Activated CD4-positive, alpha-beta T cell treated with anti-CD3 and anti-CD28 coated beads, Interleukin-2, amount 10 ng/mL, durations not matched to agents 7 days and 5 days (primary cell): ENCODE measurements around the gene IRF2. TPM values are rescaled to one million over a fixed set of nuclear protein-coding genes. Genes with fewer than 3 reads are reported as not detected.

ENCODE experiments used
- CTCF ChIA-PET: fragments of 350-600 bp; sonication (Branson Sonifier 250); formaldehyde crosslinking; loops from one replicate; lab custom pipeline; 2021; ENCODE audit warnings: antibody characterized with exemption; lab: Charles Lee
- POLR2A ChIA-PET: fragments of 350-600 bp; sonication (Branson Sonifier 250); formaldehyde crosslinking; loops from one replicate; lab custom pipeline; 2021; ENCODE audit warnings: antibody characterized with exemption; lab: Charles Lee
- DNase-seq: peaks from one replicate; pipeline ENCODE4 v3.0.0-alpha.2; 2020
- H3K27ac Mint-ChIP-seq: one replicate; pipeline ENCODE4 v1.8.0; 2021; ENCODE audit warnings: mild to moderate bottlenecking, moderate library complexity, mixed read lengths
- H3K27me3 Mint-ChIP-seq: one replicate; pipeline ENCODE4 v1.8.0; 2021; ENCODE audit warnings: mixed read lengths
- H3K36me3 Mint-ChIP-seq: one replicate; pipeline ENCODE4 v1.8.0; 2021; ENCODE audit warnings: low read depth, mixed read lengths
- H3K4me1 Mint-ChIP-seq: one replicate; pipeline ENCODE4 v1.8.0; 2021; ENCODE audit warnings: mixed read lengths
- H3K4me3 Mint-ChIP-seq: one replicate; pipeline ENCODE4 v1.8.0; 2021; ENCODE audit warnings: mild to moderate bottlenecking, moderate library complexity, mixed read lengths
- H3K9me3 Mint-ChIP-seq: one replicate; pipeline ENCODE4 v1.8.0; 2021; ENCODE audit warnings: mixed read lengths
- total RNA-seq, 2 experiments: library from RNA; stranded (reverse); gene quantifications; one replicate each; pipeline ENCODE4 v1.2.3, GENCODE V29; 2021

The IRF2 gene
- total RNA-seq, 2 experiments from 2014 or later: 82.1 to 84.3 TPM

- POLR2A ChIA-PET: interaction anchor here (0.6 kb wide), 1 partner anchor 178 kb away, joined by 4 read pairs; no protein-coding TSS in a partner anchor
- no peak overlapping the region for H3K4me3 Mint-ChIP-seq
- H3K4me1 Mint-ChIP-seq: peaks cover 86% of the 10 kb centered on the region
- no peak overlapping the region for H3K27ac Mint-ChIP-seq
- no peak for DNase-seq
- H3K36me3 Mint-ChIP-seq: peaks cover 33% of the 10 kb centered on the region
- no peaks in the 10 kb centered on the region for H3K9me3 Mint-ChIP-seq
- CTCF ChIA-PET: interaction anchor here (1.3 kb wide), 1 partner anchor 14 kb away, joined by 3 read pairs; no protein-coding TSS in a partner anchor
- no peaks in the 10 kb centered on the region for H3K27me3 Mint-ChIP-seq
Observed at GRCh38 chr4:184457535-184458249, 16.7 kb downstream of the IRF2 start.

GRCh38 chr4:184456337-184456736, 18.0 kb downstream of the IRF2 start:
- CTCF ChIA-PET: no interaction called here
- Mint-ChIP-seq H3K27ac (no peak overlapping the region), H3K4me3 (no peak overlapping the region), H3K36me3 (peaks cover 32% of the 10 kb centered on the region), H3K9me3 (no peaks in the 10 kb centered on the region), H3K27me3 (no peaks in the 10 kb centered on the region), H3K4me1 (peaks cover 86% of the 10 kb centered on the region)
- DNase-seq: no peak
- POLR2A ChIA-PET: no interaction called here

- Mint-ChIP-seq H3K36me3 (peaks cover 32% of the 10 kb centered on the region), H3K4me1 (peaks cover 83% of the 10 kb centered on the region), H3K27me3 (no peaks in the 10 kb centered on the region), H3K9me3 (no peaks in the 10 kb centered on the region), H3K4me3 (no peak overlapping the region), H3K27ac (no peak overlapping the region)
- DNase-seq: no peak
- CTCF ChIA-PET: interaction anchor here (0.6 kb wide), 1 partner anchor 83 kb away, joined by 3 read pairs; no protein-coding TSS in a partner anchor
- POLR2A ChIA-PET: no interaction called here
Observed at GRCh38 chr4:184455299-184455698, 19.1 kb downstream of the IRF2 start.

GRCh38 chr4:184453365-184454160, 20.8 kb downstream of the IRF2 start:
- ChIA-PET CTCF (interaction anchor here (0.6 to 1.1 kb wide), 3 partner anchors 10 to 189 kb away, joined by 3 read pairs; no protein-coding TSS in a partner anchor), POLR2A (no interaction called here)
- Mint-ChIP-seq H3K9me3 (no peaks in the 10 kb centered on the region), H3K27me3 (no peaks in the 10 kb centered on the region), H3K4me1 (peaks cover 80% of the 10 kb centered on the region), H3K4me3 (peak overlapping the region; percentile 8), H3K27ac (peak overlapping the region; percentile 80), H3K36me3 (peaks cover 43% of the 10 kb centered on the region)
- peak; percentile 57 for DNase-seq

GRCh38 chr4:184452740-184453139, 21.6 kb downstream of the IRF2 start:
- H3K36me3 Mint-ChIP-seq: peaks cover 41% of the 10 kb centered on the region
- H3K4me1 Mint-ChIP-seq: peaks cover 80% of the 10 kb centered on the region
- H3K27me3 Mint-ChIP-seq: no peaks in the 10 kb centered on the region
- no peak overlapping the region for H3K27ac Mint-ChIP-seq
- no peaks in the 10 kb centered on the region for H3K9me3 Mint-ChIP-seq
- CTCF ChIA-PET: interaction anchor here (0.5 to 1.1 kb wide), 5 partner anchors 11 to 893 kb away, joined by 3 to 5 read pairs (median 3); no protein-coding TSS in a partner anchor
- no peak for DNase-seq
- no peak overlapping the region for H3K4me3 Mint-ChIP-seq
- POLR2A ChIA-PET: no interaction called here

- Mint-ChIP-seq H3K36me3 (peaks cover 41% of the 10 kb centered on the region), H3K9me3 (no peaks in the 10 kb centered on the region), H3K27me3 (no peaks in the 10 kb centered on the region), H3K4me1 (peaks cover 80% of the 10 kb centered on the region), H3K4me3 (no peak overlapping the region), H3K27ac (no peak overlapping the region)
- ChIA-PET CTCF (interaction anchor here (0.6 kb wide), 1 partner anchor 208 kb away, joined by 3 read pairs; no protein-coding TSS in a partner anchor), POLR2A (no interaction called here)
- DNase-seq: no peak
Observed at GRCh38 chr4:184451726-184452125, 22.6 kb downstream of the IRF2 start.

GRCh38 chr4:184450743-184451535, 23.4 kb downstream of the IRF2 start:
- Mint-ChIP-seq H3K9me3 (no peaks in the 10 kb centered on the region), H3K27ac (no peak overlapping the region), H3K4me3 (no peak overlapping the region), H3K4me1 (peaks cover 81% of the 10 kb centered on the region), H3K27me3 (no peaks in the 10 kb centered on the region), H3K36me3 (peaks cover 42% of the 10 kb centered on the region)
- POLR2A ChIA-PET: no interaction called here
- no peak for DNase-seq
- CTCF ChIA-PET: no interaction called here

- ChIA-PET CTCF (interaction anchor here (1.0 to 1.5 kb wide), 2 partner anchors 13 to 17 kb away, joined by 3 to 6 read pairs; no protein-coding TSS in a partner anchor), POLR2A (no interaction called here)
- Mint-ChIP-seq H3K4me1 (peaks cover 80% of the 10 kb centered on the region), H3K36me3 (peaks cover 40% of the 10 kb centered on the region), H3K9me3 (no peaks in the 10 kb centered on the region), H3K27me3 (no peaks in the 10 kb centered on the region), H3K27ac (peak overlapping the region; percentile 60), H3K4me3 (no peak overlapping the region)
- DNase-seq: no peak
Observed at GRCh38 chr4:184450045-184450444, 24.3 kb downstream of the IRF2 start.

GRCh38 chr4:184448821-184449220, 25.5 kb downstream of the IRF2 start:
- POLR2A ChIA-PET: interaction anchor here (0.7 kb wide), 1 partner anchor 9 kb away, joined by 3 read pairs; no protein-coding TSS in a partner anchor
- DNase-seq: peak; percentile 12

GRCh38 chr4:184448141-184448540, 26.2 kb downstream of the IRF2 start:
- CTCF ChIA-PET: interaction anchor here (1.2 to 1.6 kb wide), 3 partner anchors 8 to 27 kb away, joined by 3 to 4 read pairs (median 4); no protein-coding TSS in a partner anchor
- Mint-ChIP-seq H3K27me3 (no peaks in the 10 kb centered on the region), H3K4me3 (peak overlapping the region; percentile 40)

More at GRCh38 chr4:184448821-184449220, 25.5 kb downstream of the IRF2 start:
- H3K4me1 Mint-ChIP-seq: peaks cover 79% of the 10 kb centered on the region
- peak overlapping the region; percentile 75 for H3K27ac Mint-ChIP-seq
- no peaks in the 10 kb centered on the region for H3K27me3 Mint-ChIP-seq
- peak overlapping the region; percentile 55 for H3K4me3 Mint-ChIP-seq
- peaks cover 48% of the 10 kb centered on the region for H3K36me3 Mint-ChIP-seq
- CTCF ChIA-PET: interaction anchor here (1.2 to 1.6 kb wide), 4 partner anchors 9 to 28 kb away, joined by 3 to 6 read pairs (median 4); no protein-coding TSS in a partner anchor
- no peaks in the 10 kb centered on the region for H3K9me3 Mint-ChIP-seq

GRCh38 chr4:184447664-184448063, 26.7 kb downstream of the IRF2 start:
- Mint-ChIP-seq H3K36me3 (peaks cover 55% of the 10 kb centered on the region), H3K27me3 (no peaks in the 10 kb centered on the region), H3K9me3 (no peaks in the 10 kb centered on the region), H3K4me3 (no peak overlapping the region), H3K27ac (peak overlapping the region; percentile 37), H3K4me1 (peaks cover 79% of the 10 kb centered on the region)
- no peak for DNase-seq
- POLR2A ChIA-PET: no interaction called here
- CTCF ChIA-PET: interaction anchor here (0.6 to 1.6 kb wide), 4 partner anchors 8 to 12 kb away, joined by 3 to 4 read pairs (median 4); no protein-coding TSS in a partner anchor

More at GRCh38 chr4:184448141-184448540, 26.2 kb downstream of the IRF2 start:
- peaks cover 53% of the 10 kb centered on the region for H3K36me3 Mint-ChIP-seq
- no peak for DNase-seq
- POLR2A ChIA-PET: interaction anchor here (0.7 kb wide), 1 partner anchor 9 kb away, joined by 3 read pairs; no protein-coding TSS in a partner anchor
- H3K27ac Mint-ChIP-seq: peak overlapping the region; percentile 37
- peaks cover 78% of the 10 kb centered on the region for H3K4me1 Mint-ChIP-seq
- no peaks in the 10 kb centered on the region for H3K9me3 Mint-ChIP-seq
